Measurements from ENCODE around the gene ATP6V1B1. TPM values are rescaled to one million over a fixed set of nuclear protein-coding genes. Genes with fewer than 3 reads are reported as not detected.
"Not testable (repeated sequence)": the region's sequence is repeated elsewhere in the genome, so short reads cannot be mapped to it uniquely, and the experiment has no call there.

ATP6V1B1 gene
- total RNA-seq, 1 experiment from 2014 or later = 0.40 TPM

DNA sequence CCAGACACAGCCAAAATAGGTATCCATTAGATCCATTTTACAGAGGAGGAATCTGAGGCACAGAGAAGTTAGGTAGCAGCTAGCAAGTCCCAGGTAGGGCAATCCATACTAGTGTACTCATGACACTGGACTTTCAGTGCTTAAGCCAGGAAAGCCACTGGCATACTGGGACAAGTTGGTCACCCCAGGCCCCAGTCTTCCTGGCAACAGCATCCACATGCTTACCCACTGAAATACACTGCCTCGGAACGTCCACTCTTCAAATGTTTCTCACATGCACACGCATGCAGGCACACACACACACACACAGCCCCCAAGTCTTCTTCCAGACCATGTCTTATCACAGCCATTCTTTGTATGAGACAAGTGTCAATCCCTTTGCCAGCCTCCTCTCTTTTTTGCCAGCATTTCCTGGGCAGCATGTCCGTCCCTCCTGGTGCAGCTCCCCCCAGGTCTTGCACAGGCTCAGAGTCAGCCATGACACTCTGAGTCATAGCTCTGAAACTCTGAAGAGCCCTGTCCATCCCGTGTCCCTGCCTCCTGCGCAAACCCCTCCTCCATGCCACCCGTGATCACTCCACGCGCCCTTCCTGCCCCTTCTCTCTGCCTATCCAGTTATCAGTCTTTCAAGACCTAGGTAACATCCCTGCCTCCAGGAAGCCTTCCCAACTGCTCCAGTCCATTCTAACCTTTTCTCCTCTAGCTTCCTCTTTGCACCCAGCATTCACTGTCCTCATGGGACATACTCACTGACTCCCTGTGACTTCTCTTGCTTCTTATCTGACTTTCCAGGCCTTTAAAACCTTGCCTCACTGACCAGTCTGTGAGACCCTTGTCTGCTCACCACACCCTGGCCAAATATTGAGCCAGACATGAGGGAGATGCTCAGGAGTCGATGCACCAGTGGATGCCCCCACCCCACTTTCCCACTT, 69.8 kb downstream of the ATP6V1B1 start:
- DNase-seq (ENCODE audit: low read depth) = peak; percentile 23

DNA sequence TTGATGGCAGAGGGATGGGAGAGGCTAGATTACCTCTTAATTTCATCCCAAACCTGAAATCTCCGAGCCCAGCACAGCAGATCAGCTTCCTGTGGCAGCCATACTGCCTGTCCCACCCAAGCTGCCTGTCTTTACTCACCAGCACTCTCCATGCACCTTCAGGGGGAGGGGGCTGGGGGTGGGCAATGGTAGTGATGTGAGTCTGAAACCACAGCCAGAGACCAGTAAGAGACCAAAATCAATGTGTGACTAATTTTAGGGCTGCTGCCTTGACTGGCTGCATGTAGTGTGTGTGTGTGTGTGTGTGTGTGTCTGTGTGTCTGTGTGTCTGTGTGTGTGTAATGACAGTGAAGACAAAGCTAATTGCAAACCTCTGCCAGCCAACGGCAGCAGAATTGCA, 70.6 kb downstream of the ATP6V1B1 start:
- DNase-seq (ENCODE audit: low read depth) = no peak

DNA sequence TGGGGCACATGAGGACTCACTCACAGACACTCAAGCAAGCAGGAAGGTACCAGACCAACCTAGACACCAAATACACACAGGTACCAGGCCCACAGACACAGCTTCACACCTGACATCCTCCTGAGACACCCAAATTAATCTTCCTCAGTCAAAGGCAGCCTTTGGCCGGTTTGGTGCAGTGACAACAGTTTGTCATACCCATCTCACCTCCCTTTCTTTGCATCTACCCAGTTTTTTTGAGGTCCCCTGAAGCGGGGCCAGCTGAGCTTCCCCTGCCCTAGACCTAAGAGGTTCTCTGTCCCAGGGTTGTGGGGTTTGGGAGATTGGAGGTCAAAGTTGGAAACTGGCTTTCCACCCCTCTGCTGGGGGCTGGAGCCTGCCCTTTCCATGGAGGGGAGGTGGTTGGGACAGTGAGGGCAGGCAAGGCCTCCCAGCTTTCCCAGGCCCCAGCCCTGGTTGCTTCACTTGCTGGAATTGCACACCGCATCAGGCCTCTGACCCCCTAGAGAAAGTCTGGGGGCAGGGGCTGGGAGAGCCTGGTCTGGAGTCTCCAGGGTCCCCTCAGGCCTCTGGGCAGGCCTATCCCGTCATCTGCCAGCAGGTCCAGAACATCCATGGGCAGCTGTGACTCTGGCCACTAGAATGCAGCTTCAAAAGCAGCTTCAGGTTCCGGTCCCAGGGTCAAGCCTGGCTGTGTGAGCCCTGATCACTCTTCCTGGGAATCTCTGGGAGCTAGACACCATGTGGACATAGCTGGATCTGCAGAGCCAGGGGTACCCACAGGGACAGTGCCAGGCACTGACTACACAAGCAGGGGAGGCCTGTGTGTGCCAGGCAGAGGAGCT, 71.5 kb downstream of the ATP6V1B1 start:
- DNase-seq (ENCODE audit: low read depth) = no peak

DNA sequence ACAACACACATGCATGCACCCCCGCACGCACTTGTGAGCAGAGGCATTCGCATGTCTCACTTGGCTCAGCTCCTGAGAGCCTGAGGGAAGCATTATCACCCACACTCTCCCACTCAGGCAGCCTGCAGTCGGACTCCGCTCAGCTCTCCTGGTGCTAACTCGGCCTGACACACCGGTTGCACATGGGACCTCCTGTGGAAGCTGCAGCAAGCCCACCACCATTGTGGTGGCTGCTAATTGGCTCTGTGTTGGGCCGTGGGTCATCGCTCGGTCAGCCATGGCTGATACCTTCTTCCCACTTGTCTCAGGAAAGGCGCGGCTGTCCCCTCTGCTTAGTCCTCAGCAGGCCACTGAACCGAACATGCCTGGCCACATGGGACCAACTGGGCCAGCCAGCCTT, 72.6 kb downstream of the ATP6V1B1 start:
- no peak for DNase-seq (ENCODE audit: low read depth)

DNA sequence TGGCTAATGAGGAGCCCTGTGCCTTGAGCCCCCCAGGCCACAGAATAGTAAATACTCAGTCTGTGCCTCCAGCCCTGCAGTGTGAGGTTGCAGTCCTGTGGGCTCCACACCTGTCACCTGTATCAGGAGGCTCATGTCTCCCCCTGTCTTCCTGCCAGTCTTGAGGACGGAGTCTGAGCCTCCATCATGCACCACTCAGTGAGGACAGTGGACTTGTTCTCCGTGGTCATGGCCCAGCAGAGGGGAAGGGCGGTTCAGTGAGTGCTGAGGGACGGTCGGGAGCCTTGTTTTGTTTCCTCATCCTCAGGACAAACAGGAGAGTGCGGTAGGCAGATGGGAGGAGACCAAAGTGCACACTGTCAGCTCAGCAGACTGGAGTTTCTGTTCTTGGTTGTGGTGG, 76.1 kb downstream of the ATP6V1B1 start:
- not testable (repeated sequence) for DNase-seq (ENCODE audit: low read depth)

Other genes starting within 250 kb of the ATP6V1B1 start
- gene ADD2, start 167.7 kb upstream of the ATP6V1B1 start, total RNA-seq (2014; rRNA removed; shearing (Covaris generic)) = 15.6 and 23.3 TPM in 2 replicates
- not detected in 2 replicates for gene FIGLA, start 145.3 kb upstream of the ATP6V1B1 start, total RNA-seq (2014; rRNA removed; shearing (Covaris generic))
- not detected in 2 replicates for gene CLEC4F, start 115.3 kb upstream of the ATP6V1B1 start, total RNA-seq (2014; rRNA removed; shearing (Covaris generic))
- not detected in 2 replicates for gene CD207, start 100.1 kb upstream of the ATP6V1B1 start, total RNA-seq (2014; rRNA removed; shearing (Covaris generic))
- gene VAX2, start 35.3 kb upstream of the ATP6V1B1 start, total RNA-seq (2014; rRNA removed; shearing (Covaris generic)) = 2.3 and 4.8 TPM in 2 replicates
- not detected in 2 replicates for gene ANKRD53, start 42.7 kb downstream of the ATP6V1B1 start, total RNA-seq (2014; rRNA removed; shearing (Covaris generic))
- gene TEX261, start 59.0 kb downstream of the ATP6V1B1 start, total RNA-seq (2014; rRNA removed; shearing (Covaris generic)) = 22.3 and 23.9 TPM in 2 replicates
- gene NAGK, start 132.7 kb downstream of the ATP6V1B1 start, total RNA-seq (2014; rRNA removed; shearing (Covaris generic)) = 51.9 and 65.8 TPM in 2 replicates
- gene MCEE, start 194.3 kb downstream of the ATP6V1B1 start, total RNA-seq (2014; rRNA removed; shearing (Covaris generic)) = 3.7 and 12.4 TPM in 2 replicates
- 40.7 and 41.9 TPM in 2 replicates for gene MPHOSPH10, start 194.7 kb downstream of the ATP6V1B1 start, total RNA-seq (2014; rRNA removed; shearing (Covaris generic))